Measurements from ENCODE around the gene ERN1. TPM values are rescaled to one million over a fixed set of nuclear protein-coding genes. Genes with fewer than 3 reads are reported as not detected.

Gene ERN1
- total RNA-seq, 1 donor, result 13.3 TPM

DNA sequence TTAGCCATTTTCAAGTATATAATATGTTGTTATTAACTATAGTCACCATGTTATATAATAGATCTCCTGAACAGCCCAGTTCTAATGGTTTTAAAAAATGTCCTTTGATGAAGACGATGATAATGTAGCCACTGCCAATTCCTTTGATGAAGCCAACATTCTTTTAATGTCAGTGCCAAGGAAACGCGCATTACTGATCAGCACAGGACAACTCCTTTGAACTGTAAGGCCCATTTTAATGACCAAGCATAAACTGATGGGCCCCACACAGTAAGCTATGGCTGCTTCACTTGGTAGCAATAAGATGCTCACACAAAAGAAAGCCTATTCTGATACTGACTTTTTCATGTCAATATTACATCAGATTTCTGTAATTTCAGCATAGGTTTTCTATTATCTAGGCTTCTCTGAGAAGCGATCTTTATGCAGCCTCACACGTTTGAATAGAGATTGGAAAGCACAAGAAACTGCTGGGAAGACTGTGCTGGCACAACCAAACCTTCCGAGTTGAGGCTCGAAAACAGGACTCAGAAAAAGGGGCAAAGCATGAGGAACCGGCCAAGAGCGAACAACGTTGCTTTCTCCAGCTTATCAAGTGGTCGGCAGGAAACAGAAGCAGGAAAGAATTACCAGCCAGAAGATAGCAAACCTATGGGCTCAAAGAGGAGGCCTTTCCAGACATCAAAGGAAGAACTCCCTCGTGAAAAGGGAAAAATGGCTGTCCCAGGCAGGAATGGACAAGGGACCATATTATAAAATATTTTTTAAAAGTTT lies 19.4 kb downstream of the ERN1 start:
- no peak overlapping the region for H3K4me3 ChIP-seq (ENCODE audit: low read depth, low read length)
- no peak for DNase-seq (ENCODE audit: low read depth)
- no peak for TF ChIP-seq CTCF (IDR thresholded peaks at IDR 0.05; ENCODE audit: insufficient read depth, low read length)

GRCh38 chr17:64109400-64109799 lies 20.5 kb downstream of the ERN1 start:
- no peak for TF ChIP-seq CTCF (IDR thresholded peaks at IDR 0.05; ENCODE audit: insufficient read depth, low read length)
- no peak overlapping the region for H3K4me3 ChIP-seq (ENCODE audit: low read depth, low read length)
- no peak for DNase-seq (ENCODE audit: low read depth)

- DNase-seq (ENCODE audit: low read depth), result no peak
- H3K4me3 ChIP-seq (ENCODE audit: low read depth, low read length), result no peak overlapping the region
- no peak for TF ChIP-seq CTCF (IDR thresholded peaks at IDR 0.05; ENCODE audit: insufficient read depth, low read length)
Observed at GRCh38 chr17:64107500-64108236, 22.3 kb downstream of the ERN1 start.

GRCh38 chr17:64106918-64107317 lies 23.0 kb downstream of the ERN1 start:
- H3K4me3 ChIP-seq (ENCODE audit: low read depth, low read length), result no peak overlapping the region
- no peak for DNase-seq (ENCODE audit: low read depth)
- no peak for TF ChIP-seq CTCF (IDR thresholded peaks at IDR 0.05; ENCODE audit: insufficient read depth, low read length)

GRCh38 chr17:64103391-64104364 lies 26.3 kb downstream of the ERN1 start:
- H3K4me3 ChIP-seq (ENCODE audit: low read depth, low read length), result no peak overlapping the region
- DNase-seq (ENCODE audit: low read depth), result no peak
- no peak for TF ChIP-seq CTCF (IDR thresholded peaks at IDR 0.05; ENCODE audit: insufficient read depth, low read length)

- H3K4me3 ChIP-seq (ENCODE audit: low read depth, low read length), result no peak overlapping the region
- TF ChIP-seq CTCF (IDR thresholded peaks at IDR 0.05; ENCODE audit: insufficient read depth, low read length), result no peak
- DNase-seq (ENCODE audit: low read depth), result no peak
Observed at GRCh38 chr17:64102627-64103390, 27.1 kb downstream of the ERN1 start.

Measured in fibroblast of the aortic adventitia (primary cell).